ENCODE data around the gene PDE4D.

DNA sequence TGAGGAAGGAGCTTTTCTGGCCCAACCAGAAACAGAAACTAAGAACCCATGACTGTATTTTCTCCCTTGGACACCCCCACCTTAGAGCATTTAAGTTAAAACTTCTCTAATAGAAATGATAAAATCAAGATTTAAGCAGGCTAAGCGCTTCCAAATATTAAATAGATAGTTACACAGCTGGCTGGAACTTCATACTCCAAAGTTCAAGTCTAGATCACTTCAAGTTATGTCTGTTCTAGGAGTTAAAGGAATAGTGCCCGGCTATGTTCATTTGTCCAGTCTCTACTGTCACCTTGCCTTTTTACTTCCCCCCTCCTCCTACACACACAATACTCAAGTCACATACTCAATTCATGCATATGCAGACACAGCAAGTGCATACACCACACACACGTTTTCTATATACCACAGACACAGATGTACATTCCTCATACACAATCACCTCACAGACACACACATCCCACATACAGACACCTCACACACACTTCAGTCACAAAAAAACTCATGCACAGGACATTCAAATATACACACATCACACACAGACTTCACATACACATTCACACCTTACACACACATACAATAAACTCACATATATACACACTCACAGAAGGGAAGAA lies 237.7 kb downstream of the PDE4D start:
- TF ChIP-seq, protein P1, sequence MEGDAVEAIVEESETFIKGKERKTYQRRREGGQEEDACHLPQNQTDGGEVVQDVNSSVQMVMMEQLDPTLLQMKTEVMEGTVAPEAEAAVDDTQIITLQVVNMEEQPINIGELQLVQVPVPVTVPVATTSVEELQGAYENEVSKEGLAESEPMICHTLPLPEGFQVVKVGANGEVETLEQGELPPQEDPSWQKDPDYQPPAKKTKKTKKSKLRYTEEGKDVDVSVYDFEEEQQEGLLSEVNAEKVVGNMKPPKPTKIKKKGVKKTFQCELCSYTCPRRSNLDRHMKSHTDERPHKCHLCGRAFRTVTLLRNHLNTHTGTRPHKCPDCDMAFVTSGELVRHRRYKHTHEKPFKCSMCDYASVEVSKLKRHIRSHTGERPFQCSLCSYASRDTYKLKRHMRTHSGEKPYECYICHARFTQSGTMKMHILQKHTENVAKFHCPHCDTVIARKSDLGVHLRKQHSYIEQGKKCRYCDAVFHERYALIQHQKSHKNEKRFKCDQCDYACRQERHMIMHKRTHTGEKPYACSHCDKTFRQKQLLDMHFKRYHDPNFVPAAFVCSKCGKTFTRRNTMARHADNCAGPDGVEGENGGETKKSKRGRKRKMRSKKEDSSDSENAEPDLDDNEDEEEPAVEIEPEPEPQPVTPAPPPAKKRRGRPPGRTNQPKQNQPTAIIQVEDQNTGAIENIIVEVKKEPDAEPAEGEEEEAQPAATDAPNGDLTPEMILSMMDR (conservative IDR thresholded peaks at IDR 0.05; ENCODE audit: low read depth, low read length) = no peak
- TF ChIP-seq EZH2phosphoT487 (IDR thresholded peaks at IDR 0.05; ENCODE audit: borderline replicate concordance, low read length) (no peak), EZH2 (IDR thresholded peaks at IDR 0.05; ENCODE audit: low read length, unreplicated experiment) (no peak)
